HG02610 (cell line): ENCODE measurements around the gene TJAP1.
"Not testable (repeated sequence)": the region's sequence is repeated elsewhere in the genome, so short reads cannot be mapped to it uniquely, and the experiment has no call there.

ENCODE experiments used
- ATAC-seq: cut with Tn5 transposase; IDR thresholded peaks from one replicate; pipeline ENCODE4 v1.9.1; 2021; ENCODE audit warnings: mild to moderate bottlenecking, moderate library complexity; ENCODE audit not compliant: unreplicated experiment

The TJAP1 gene

DNA sequence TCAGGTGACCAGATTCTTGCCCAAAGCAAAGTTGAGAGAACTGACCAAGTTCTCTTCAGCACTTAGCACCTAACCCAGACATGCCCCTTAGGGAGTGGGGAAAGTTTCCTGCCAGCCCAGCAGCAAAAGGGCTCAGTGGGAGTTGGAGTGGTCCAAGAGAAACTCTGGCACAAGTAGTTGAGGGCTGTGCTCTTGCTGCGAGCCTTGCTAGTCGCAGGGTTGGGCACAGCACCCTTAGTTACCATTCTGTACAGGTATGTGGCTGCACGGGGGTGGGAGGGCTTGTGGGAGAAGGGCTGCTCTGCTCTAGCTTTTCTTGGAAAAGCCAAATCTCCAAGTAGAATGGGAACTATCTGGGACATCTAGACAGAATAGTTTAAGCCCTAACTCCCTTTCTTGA, 45.9 kb downstream of the TJAP1 start:
- no peak for ATAC-seq

DNA sequence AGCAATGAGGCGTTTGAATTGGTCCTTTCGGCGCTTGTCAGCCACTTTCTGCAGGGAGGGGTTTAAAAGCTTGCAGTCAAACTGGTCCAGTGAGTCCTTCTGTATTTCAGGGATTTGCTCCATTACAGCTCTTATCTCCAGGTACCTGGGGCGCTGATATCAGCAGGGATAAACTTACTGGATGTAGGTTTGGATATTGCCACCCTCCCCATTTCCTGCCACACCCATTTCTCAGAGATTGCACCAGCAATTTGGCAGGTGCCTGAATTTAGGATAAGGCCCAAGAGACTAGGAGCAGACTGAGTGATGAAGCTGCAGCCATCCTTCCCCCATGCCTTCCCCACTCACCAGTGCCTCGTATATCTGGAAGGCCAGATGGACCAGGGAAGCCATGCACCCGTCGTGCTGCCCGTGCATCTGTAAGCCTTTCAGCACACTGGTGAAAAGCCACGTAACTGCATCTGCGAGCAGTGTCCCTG, 47.2 kb downstream of the TJAP1 start:
- ATAC-seq: no peak

DNA sequence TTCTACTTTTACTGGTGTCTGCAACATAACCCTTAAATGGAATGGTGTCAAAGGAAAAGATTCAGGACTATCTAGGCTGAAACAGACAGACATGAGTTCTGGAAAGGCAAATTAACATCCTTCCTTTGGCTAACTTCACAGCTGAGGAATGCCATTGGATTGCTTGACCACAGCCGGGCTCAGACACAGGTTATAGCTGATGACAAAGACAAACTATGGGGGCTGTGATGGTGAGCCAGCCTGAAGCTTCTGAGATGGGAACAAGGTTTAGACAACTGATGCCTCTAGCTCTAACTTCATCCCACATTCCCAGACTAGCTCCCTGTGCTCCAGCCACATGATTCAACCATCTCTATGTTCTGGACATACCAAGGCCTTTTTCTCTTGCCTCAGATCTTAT, 54.8 kb downstream of the TJAP1 start:
- ATAC-seq: no peak

DNA sequence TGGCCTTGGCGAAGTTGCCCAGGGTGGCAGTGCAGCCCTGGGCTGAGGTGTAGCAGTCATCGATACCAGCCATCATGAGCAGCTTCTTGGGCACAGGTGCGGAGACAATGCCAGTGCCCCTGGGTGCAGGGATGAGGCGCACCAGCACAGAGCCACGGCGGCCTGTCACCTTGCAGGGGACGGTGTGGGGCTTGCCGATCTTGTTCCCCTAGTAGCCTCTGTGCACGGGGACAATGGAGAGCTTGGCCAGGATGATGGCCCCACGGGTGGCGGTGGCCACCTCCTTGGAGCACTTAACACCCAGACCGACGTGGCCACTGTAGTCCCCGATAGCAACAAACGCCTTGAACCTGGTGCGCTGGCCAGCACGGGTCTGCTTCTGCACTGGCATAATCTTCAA, 61.6 kb downstream of the TJAP1 start:
- not testable (repeated sequence) for ATAC-seq

DNA sequence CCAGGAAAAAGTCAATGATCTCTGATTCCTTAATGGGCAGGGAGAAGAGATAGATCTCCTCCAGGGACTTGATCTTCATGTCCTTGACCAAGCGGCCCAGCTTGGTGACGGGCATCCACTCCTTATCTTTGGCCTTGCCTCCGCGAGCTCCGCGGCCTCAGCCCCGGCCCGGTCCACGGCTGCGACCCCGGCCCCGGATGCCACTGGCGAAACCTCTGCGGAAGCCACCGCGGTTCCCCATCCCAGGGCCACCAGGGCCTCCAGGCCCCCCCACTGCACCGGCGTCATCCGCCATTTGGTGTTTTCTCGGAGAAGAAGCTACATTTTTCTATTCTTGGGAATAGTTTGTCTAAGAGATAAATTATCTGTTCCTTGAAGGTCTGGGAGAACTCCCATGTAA, 62.0 kb downstream of the TJAP1 start:
- ATAC-seq: not testable (repeated sequence)

DNA sequence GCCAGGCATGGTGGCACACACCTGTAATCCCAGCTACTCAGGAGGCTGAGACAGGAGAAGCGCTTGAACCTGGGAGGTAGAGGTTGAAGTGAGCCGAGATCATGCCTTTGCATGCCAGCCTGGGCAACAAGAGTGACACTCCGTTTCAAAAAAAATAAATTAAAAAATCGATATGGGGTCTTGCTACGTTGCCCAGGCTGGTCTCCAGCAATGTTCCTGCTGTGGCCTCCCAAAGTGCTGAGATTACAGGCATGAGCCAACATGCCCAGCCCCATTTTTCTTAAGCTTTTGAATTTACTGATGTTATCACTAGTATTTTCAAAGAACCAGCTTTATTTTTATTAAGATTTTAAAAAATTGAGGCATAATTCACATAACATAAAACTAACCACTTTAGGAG, 63.1 kb downstream of the TJAP1 start:
- no peak for ATAC-seq

DNA sequence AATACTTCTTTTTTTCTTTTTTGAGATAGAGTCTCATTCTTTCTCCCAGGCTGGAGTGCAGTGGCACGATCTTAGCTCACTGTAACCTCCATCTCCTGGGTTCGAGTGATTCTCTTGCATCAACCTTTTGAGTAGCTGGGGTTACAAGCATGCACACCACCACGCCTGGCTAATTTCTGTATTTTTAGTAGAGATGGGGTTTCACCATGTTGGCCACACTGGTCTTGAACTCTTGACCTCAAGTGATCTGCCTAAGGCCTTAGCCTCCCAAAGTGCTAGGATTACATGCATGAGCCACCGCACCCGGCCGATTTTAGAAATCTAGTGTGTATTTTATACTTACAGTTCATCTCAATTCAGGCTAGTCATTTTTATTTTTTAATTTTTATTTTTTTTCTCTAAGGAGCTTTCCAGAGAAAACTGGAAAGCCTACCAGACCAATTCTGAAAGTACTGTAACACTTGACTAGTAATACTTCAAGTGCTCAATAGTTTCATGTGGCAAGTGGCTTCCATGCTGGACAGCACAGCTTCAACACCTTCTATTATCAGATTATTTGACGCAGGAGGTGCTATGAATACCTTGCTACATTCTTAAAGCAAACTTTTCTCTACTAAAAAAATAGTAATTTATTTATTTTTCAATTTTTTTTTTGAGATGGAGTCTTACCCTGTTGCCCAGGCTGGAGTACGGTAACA, 64.6 kb downstream of the TJAP1 start:
- ATAC-seq: peak; percentile 74

DNA sequence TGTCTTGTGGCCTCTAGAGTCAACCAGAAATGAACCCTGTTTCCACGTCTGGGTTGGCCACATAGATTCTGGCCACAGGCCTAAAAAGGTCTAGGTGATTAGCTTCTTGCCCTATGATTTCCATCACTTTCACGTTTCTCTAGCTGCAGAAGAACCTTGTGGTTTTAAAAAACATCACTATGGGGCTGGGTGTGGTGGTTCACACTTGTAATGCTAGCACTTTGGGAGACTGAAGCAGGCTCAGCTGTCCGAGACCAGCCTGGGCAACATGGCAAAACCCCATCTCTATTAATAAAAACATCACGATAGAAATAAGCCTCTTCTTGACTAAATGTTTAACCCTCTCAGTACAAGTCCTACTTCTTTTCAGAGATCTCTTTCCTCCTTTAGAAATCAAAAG, 67.1 kb downstream of the TJAP1 start:
- no peak for ATAC-seq

DNA sequence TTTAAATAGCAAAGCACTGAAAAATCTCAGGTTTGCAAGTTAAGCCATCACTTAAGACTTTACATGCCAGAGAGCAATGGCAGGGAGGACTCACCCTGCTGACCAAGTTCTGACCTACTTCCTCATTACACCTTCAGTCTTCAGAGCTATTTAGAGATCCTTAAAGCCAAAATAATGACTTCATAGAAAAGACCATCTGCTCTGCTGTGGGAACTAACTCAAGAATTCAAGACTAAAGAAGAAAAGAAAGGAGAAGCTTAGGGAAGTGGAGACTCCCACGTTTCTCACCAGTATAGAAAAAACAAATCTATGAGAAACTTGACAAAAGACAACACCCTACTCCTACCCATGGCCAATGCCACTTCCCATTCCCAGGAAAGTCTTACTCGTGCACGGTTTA, 69.9 kb downstream of the TJAP1 start:
- ATAC-seq: peak; percentile 41
